ENCODE results near the gene MLH3. TPM values are rescaled to one million over a fixed set of nuclear protein-coding genes. Genes with fewer than 3 reads are reported as not detected.
"Not testable (repeated sequence)": the region's sequence is repeated elsewhere in the genome, so short reads cannot be mapped to it uniquely, and the experiment has no call there.

MLH3 gene
- total and polyA plus RNA-seq, 2 of the 13 experiments (the other 11 are each of a cell fraction or from before 2014, with no cell fraction given) = 14.4 to 24.8 TPM

DNA sequence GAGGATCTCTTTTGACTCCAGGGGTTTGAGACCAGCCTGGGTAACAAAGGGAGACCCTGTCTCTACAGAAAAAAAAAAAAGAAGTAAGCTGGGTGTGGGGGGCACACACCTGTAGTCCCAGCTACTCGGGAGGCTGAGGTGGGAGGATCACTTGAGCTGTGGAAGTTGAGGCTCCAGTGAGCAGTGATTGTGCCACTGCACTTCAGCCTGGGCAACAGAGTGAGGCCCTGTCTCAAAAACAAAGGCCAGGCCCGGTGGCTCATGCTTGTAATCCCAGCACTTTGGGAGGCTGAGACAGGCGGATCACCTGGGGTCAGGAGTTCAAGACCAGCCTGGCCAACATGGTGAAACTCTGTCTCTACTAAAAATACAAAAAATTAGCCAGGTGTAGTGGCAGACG is 16.5 kb upstream of the MLH3 start:
- DNase-seq (ENCODE audit: low spot score); H4K20me1 ChIP-seq (ENCODE audit: insufficient read depth, low read length); in situ Hi-C loops (cut with HindIII; ENCODE audit: extremely low pct_ligation_motif_present, low pct_unique_long_range_greater_than_20kb); FAIRE-seq; H3K36me3 ChIP-seq (replicated peaks in 1 of 2; ENCODE audit: control insufficient read depth in 1 of 2, insufficient read depth in 2 of 2, low read length in 2 of 2); H3K9me3 ChIP-seq (ENCODE audit: low read length); H3K27me3 ChIP-seq (ENCODE audit: control insufficient read depth in 1 of 2, insufficient read depth in 2 of 2, low read length in 2 of 2); BruUV-seq (replicated peaks); H2AFZ ChIP-seq (ENCODE audit: low read length); ATAC-seq; CTCF ChIA-PET (ENCODE audit: low intra/inter-chr PET ratio, low total read pairs); H3K27ac ChIP-seq (ENCODE audit: extremely low read length, insufficient read depth, low read length): not testable (repeated sequence)
- peak overlapping the region in 2 of 3 experiments; percentile 68 to 80; a peak in 4 of 6 replicates for H3K4me3 ChIP-seq (replicated peaks in 1 of 3; ENCODE audit: insufficient read depth in 1 of 3, low read depth in 2 of 3, low read length in 3 of 3)
- 42% methylated on average over 4 of the region's 4 CpGs for WGBS (ENCODE audit: low lambda C conversion rate)
- H3K4me2 ChIP-seq (ENCODE audit: low read depth, low read length) = peak overlapping the region; percentile 98
- H3K4me1 ChIP-seq (ENCODE audit: insufficient read depth, low read length) = peaks cover 53% of the 10 kb centered on the region
- 0 out of 2 replicates have a peak, but pooled peaks have one; percentile 36 for TF ChIP-seq ZMYM3 (CRISPR knock-in tag; IDR thresholded peaks at IDR 0.05)
- peak; percentile 59 for TF ChIP-seq ZNF121 (CRISPR knock-in tag; IDR thresholded peaks at IDR 0.05)
- TF ChIP-seq, protein P1, sequence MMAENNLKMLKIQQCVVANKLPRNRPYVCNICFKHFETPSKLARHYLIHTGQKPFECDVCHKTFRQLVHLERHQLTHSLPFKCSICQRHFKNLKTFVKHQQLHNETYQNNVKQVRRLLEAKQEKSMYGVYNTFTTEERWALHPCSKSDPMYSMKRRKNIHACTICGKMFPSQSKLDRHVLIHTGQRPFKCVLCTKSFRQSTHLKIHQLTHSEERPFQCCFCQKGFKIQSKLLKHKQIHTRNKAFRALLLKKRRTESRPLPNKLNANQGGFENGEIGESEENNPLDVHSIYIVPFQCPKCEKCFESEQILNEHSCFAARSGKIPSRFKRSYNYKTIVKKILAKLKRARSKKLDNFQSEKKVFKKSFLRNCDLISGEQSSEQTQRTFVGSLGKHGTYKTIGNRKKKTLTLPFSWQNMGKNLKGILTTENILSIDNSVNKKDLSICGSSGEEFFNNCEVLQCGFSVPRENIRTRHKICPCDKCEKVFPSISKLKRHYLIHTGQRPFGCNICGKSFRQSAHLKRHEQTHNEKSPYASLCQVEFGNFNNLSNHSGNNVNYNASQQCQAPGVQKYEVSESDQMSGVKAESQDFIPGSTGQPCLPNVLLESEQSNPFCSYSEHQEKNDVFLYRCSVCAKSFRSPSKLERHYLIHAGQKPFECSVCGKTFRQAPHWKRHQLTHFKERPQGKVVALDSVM (CRISPR knock-in tag; IDR thresholded peaks at IDR 0.05) = peak; percentile 74; the same call in 1 of the 2 replicates
- POLR2A ChIA-PET = interaction anchor here (1.0 to 2.3 kb wide), 3 partner anchors 17 to 188 kb away, joined by 3 to 13 read pairs (median 5); partner anchors contain the start of gene MLH3
- H3K9ac ChIP-seq (ENCODE audit: insufficient read depth, low read depth, low read length) = peak overlapping the region; percentile 89; the same call in 1 of the 2 replicates
- peaks cover 24% of the 10 kb centered on the region for H3K79me2 ChIP-seq (ENCODE audit: insufficient read depth, low read length)
- intact Hi-C loops (cut with micrococcal nuclease; ENCODE audit: unreplicated experiment) = loop anchor here (10.0 kb wide), 1 partner anchor 63 kb away; the partner anchor contains the start of gene EIF2B2

DNA sequence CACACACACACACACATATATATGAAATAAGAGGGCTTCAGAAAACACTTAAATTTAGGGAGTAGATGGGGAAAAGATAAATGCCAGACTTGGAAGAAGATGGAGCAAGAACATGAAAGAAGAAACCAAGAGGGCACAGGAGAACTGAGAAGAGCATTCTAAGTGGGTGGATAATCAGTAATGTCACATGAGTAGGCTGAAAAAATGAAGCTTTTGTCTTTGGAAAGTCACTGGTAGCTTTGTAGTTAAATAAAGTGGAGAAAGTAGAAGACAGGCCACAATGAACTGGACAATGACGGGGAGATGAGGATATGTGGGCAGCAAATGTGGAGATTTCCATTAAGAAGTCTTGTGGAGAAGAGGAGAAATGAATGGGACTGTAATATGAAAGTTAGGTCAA is 15.9 kb upstream of the MLH3 start:
- H3K4me3 ChIP-seq (replicated peaks in 1 of 3; ENCODE audit: insufficient read depth in 1 of 3, low read depth in 2 of 3, low read length in 3 of 3) = no peak overlapping the region
- DNase-seq (ENCODE audit: low spot score) (no peak), ATAC-seq (no peak), FAIRE-seq (no peak)
- no peaks in the 10 kb centered on the region for H4K20me1 ChIP-seq (ENCODE audit: insufficient read depth, low read length)
- CTCF ChIA-PET (ENCODE audit: low intra/inter-chr PET ratio, low total read pairs) = no interaction called here
- H3K36me3 ChIP-seq (replicated peaks in 1 of 2; ENCODE audit: control insufficient read depth in 1 of 2, insufficient read depth in 2 of 2, low read length in 2 of 2) = no peaks in the 10 kb centered on the region
- TF ChIP-seq ZNF224 (CRISPR knock-in tag; IDR thresholded peaks at IDR 0.05) (no peak), HMGA1 (CRISPR knock-in tag; conservative IDR thresholded peaks at IDR 0.05) (no peak), ZNF160 (CRISPR knock-in tag; IDR thresholded peaks at IDR 0.05) (no peak), PHF5A (CRISPR knock-in tag; IDR thresholded peaks at IDR 0.05; ENCODE audit: low read depth, unreplicated experiment) (no peak), PTBP1 (IDR thresholded peaks at IDR 0.05; ENCODE audit: low read depth, low read length, poor library complexity, severe bottlenecking) (no peak), JUNB (CRISPR knock-in tag; IDR thresholded peaks at IDR 0.05; ENCODE audit: borderline replicate concordance) (no peak)
- TF ChIP-seq, protein P2, sequence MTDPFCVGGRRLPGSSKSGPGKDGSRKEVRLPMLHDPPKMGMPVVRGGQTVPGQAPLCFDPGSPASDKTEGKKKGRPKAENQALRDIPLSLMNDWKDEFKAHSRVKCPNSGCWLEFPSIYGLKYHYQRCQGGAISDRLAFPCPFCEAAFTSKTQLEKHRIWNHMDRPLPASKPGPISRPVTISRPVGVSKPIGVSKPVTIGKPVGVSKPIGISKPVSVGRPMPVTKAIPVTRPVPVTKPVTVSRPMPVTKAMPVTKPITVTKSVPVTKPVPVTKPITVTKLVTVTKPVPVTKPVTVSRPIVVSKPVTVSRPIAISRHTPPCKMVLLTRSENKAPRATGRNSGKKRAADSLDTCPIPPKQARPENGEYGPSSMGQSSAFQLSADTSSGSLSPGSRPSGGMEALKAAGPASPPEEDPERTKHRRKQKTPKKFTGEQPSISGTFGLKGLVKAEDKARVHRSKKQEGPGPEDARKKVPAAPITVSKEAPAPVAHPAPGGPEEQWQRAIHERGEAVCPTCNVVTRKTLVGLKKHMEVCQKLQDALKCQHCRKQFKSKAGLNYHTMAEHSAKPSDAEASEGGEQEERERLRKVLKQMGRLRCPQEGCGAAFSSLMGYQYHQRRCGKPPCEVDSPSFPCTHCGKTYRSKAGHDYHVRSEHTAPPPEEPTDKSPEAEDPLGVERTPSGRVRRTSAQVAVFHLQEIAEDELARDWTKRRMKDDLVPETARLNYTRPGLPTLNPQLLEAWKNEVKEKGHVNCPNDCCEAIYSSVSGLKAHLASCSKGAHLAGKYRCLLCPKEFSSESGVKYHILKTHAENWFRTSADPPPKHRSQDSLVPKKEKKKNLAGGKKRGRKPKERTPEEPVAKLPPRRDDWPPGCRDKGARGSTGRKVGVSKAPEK (CRISPR knock-in tag; IDR thresholded peaks at IDR 0.05; ENCODE audit: borderline replicate concordance) = no peak
- TF ChIP-seq, protein P3, sequence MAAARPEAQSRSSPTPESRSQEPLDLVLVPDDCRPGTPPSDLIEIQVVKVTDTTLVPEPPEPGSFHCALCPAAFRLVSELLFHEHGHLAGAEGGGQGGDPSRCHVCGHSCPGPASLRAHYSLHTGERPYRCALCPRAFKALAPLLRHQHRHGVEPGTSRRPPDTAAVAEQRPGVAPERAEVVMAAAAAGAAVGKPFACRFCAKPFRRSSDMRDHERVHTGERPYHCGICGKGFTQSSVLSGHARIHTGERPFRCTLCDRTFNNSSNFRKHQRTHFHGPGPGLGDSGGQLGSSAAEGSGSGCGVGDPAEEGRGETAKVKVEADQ (CRISPR knock-in tag; IDR thresholded peaks at IDR 0.05; ENCODE audit: borderline replicate concordance) = no peak
- 91% methylated on average over 1 of the region's 1 CpG for WGBS (ENCODE audit: low lambda C conversion rate)
- no peak overlapping the region for H3K9ac ChIP-seq (ENCODE audit: insufficient read depth, low read depth, low read length)
- H3K79me2 ChIP-seq (ENCODE audit: insufficient read depth, low read length) = peaks cover 26% of the 10 kb centered on the region
- no TSS peak for BruUV-seq (replicated peaks)
- H3K4me2 ChIP-seq (ENCODE audit: low read depth, low read length) = peak overlapping the region; percentile 98
- intact Hi-C loops (cut with micrococcal nuclease; ENCODE audit: unreplicated experiment) = loop anchor here (10.0 kb wide), 1 partner anchor 62 kb away; the partner anchor contains the start of gene EIF2B2
- H3K27ac ChIP-seq (ENCODE audit: extremely low read length, insufficient read depth, low read length) = peak overlapping the region; percentile 35
- POLR2A ChIA-PET = no interaction called here
- no peaks in the 10 kb centered on the region; a peak in 1 of 5 replicates for H3K27me3 ChIP-seq (ENCODE audit: control insufficient read depth in 1 of 2, insufficient read depth in 2 of 2, low read length in 2 of 2)
- in situ Hi-C loops (cut with HindIII; ENCODE audit: extremely low pct_ligation_motif_present, low pct_unique_long_range_greater_than_20kb) = no loop called here
- no peak overlapping the region for H2AFZ ChIP-seq (ENCODE audit: low read length)
- peaks cover 56% of the 10 kb centered on the region for H3K4me1 ChIP-seq (ENCODE audit: insufficient read depth, low read length)
- no peaks in the 10 kb centered on the region for H3K9me3 ChIP-seq (ENCODE audit: low read length)

Data from HepG2 (cell line).